ENCODE results near the gene PIM1.

Gene PIM1

DNA sequence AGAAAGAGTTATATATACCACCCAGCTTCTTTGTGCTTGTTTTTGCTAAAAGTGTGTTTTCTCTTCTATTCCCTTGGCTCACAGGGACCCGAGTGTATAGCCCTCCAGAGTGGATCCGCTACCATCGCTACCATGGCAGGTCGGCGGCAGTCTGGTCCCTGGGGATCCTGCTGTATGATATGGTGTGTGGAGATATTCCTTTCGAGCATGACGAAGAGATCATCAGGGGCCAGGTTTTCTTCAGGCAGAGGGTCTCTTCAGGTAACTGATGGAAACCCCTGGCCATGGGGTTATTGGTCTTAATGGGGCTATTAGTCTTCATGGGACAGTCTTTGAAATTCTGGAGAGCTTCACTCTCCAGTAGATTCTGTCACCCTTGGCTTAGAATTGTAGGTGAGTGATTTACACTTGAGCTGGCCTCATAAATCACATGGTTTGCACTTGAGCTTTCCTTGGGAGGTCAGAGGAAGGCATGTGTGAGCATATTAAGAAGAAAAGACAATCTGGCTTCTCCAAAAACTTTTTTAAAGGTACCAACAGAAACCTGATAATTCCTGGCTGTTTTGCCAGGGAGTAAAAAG is 3.0 kb downstream of the PIM1 start:
- Histone ChIP-seq H3K4me3 (ENCODE audit: low read length) (peak overlapping the region; percentile 100), H3K79me2 (ENCODE audit: low read length) (peaks cover 46% of the 10 kb centered on the region), H3K9me2 (replicated peaks; ENCODE audit: insufficient read depth, low read length) (no peaks in the 10 kb centered on the region), H3K9ac (ENCODE audit: low read length) (peak overlapping the region; percentile 99; the same call in 1 of the 2 replicates), H3K9me3 (replicated peaks; ENCODE audit: insufficient read depth, low read length) (no peaks in the 10 kb centered on the region), H3K4me2 (ENCODE audit: low read depth, low read length) (peak overlapping the region; percentile 82), H2AFZ (ENCODE audit: low read length) (no peak overlapping the region), H3K27ac (ENCODE audit: low read length) (peak overlapping the region; percentile 7; the same call in 1 of the 2 replicates), H3K36me3 (replicated peaks; ENCODE audit: insufficient read depth, low read length) (peaks cover 23% of the 10 kb centered on the region), H3K27me3 (replicated peaks; ENCODE audit: insufficient read depth, low read length) (no peaks in the 10 kb centered on the region), H4K20me1 (ENCODE audit: insufficient read depth, low read length) (peaks cover 25% of the 10 kb centered on the region), H3K4me1 (ENCODE audit: low read length) (peaks cover 43% of the 10 kb centered on the region), H3F3A (ENCODE audit: insufficient read depth, low read length) (peaks cover 65% of the 10 kb centered on the region)
- DNase-seq = no peak
- TF ChIP-seq EZH2phosphoT487 (IDR thresholded peaks at IDR 0.05; ENCODE audit: low read length) (no peak), EZH2 (optimal IDR thresholded peaks at IDR 0.05; ENCODE audit: low read depth, low read length) (no peak)
- TF ChIP-seq, protein P1, sequence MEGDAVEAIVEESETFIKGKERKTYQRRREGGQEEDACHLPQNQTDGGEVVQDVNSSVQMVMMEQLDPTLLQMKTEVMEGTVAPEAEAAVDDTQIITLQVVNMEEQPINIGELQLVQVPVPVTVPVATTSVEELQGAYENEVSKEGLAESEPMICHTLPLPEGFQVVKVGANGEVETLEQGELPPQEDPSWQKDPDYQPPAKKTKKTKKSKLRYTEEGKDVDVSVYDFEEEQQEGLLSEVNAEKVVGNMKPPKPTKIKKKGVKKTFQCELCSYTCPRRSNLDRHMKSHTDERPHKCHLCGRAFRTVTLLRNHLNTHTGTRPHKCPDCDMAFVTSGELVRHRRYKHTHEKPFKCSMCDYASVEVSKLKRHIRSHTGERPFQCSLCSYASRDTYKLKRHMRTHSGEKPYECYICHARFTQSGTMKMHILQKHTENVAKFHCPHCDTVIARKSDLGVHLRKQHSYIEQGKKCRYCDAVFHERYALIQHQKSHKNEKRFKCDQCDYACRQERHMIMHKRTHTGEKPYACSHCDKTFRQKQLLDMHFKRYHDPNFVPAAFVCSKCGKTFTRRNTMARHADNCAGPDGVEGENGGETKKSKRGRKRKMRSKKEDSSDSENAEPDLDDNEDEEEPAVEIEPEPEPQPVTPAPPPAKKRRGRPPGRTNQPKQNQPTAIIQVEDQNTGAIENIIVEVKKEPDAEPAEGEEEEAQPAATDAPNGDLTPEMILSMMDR (IDR thresholded peaks at IDR 0.05; ENCODE audit: low read length) = no peak

DNA sequence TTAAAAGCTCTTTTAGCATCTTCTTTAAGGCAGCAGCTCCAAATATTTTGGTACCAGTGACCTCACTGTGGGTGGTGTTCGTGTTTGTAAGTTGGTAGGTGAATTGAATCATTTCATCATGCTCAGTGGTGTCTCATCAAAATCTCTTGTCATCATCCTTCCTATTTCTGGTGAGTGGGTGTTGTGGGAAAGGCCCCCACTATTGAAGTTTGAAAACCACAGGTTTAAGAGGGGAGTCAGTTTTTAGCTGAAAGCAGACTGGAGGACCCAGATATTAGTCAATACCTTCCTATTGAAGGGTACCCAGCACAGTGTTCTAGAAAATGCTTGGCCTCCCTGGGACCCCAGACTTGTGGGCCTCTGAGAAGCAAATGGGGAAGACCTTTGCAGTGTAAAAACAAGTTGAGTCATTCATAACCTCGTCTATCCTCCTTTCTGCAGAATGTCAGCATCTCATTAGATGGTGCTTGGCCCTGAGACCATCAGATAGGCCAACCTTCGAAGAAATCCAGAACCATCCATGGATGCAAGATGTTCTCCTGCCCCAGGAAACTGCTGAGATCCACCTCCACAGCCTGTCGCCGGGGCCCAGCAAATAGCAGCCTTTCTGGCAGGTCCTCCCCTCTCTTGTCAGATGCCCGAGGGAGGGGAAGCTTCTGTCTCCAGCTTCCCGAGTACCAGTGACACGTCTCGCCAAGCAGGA is 3.7 kb downstream of the PIM1 start:
- peak overlapping the region; percentile 99; the same call in 1 of the 2 replicates for H3K9ac ChIP-seq (ENCODE audit: low read length)
- H3K27ac ChIP-seq (ENCODE audit: low read length) = peak overlapping the region; percentile 10; the same call in 1 of the 2 replicates
- H3K9me3 ChIP-seq (replicated peaks; ENCODE audit: insufficient read depth, low read length) = no peaks in the 10 kb centered on the region
- peak overlapping the region; percentile 100; the same call in 1 of the 2 replicates for H3K4me3 ChIP-seq (ENCODE audit: low read length)
- H3F3A ChIP-seq (ENCODE audit: insufficient read depth, low read length) = peaks cover 65% of the 10 kb centered on the region
- no peak overlapping the region for H2AFZ ChIP-seq (ENCODE audit: low read length)
- peaks cover 25% of the 10 kb centered on the region for H4K20me1 ChIP-seq (ENCODE audit: insufficient read depth, low read length)
- TF ChIP-seq EZH2phosphoT487 (IDR thresholded peaks at IDR 0.05; ENCODE audit: low read length) = no peak
- TF ChIP-seq, protein P1 (IDR thresholded peaks at IDR 0.05; ENCODE audit: low read length) = no peak
- no peak for TF ChIP-seq EZH2 (optimal IDR thresholded peaks at IDR 0.05; ENCODE audit: low read depth, low read length)
- peaks cover 23% of the 10 kb centered on the region for H3K36me3 ChIP-seq (replicated peaks; ENCODE audit: insufficient read depth, low read length)
- peaks cover 46% of the 10 kb centered on the region for H3K79me2 ChIP-seq (ENCODE audit: low read length)
- no peaks in the 10 kb centered on the region for H3K27me3 ChIP-seq (replicated peaks; ENCODE audit: insufficient read depth, low read length)
- no peak for DNase-seq
- H3K4me1 ChIP-seq (ENCODE audit: low read length) = peaks cover 39% of the 10 kb centered on the region
- H3K4me2 ChIP-seq (ENCODE audit: low read depth, low read length) = peak overlapping the region; percentile 82
- no peaks in the 10 kb centered on the region for H3K9me2 ChIP-seq (replicated peaks; ENCODE audit: insufficient read depth, low read length)

DNA sequence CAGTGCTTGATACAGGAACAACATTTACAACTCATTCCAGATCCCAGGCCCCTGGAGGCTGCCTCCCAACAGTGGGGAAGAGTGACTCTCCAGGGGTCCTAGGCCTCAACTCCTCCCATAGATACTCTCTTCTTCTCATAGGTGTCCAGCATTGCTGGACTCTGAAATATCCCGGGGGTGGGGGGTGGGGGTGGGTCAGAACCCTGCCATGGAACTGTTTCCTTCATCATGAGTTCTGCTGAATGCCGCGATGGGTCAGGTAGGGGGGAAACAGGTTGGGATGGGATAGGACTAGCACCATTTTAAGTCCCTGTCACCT is 4.2 kb downstream of the PIM1 start:
- H3K4me3 ChIP-seq (ENCODE audit: low read length) = peak overlapping the region; percentile 27; the same call in 1 of the 2 replicates
- H2AFZ ChIP-seq (ENCODE audit: low read length) = no peak overlapping the region
- no peak for TF ChIP-seq EZH2phosphoT487 (IDR thresholded peaks at IDR 0.05; ENCODE audit: low read length)
- no peak for TF ChIP-seq EZH2 (optimal IDR thresholded peaks at IDR 0.05; ENCODE audit: low read depth, low read length)
- TF ChIP-seq, protein P1 (IDR thresholded peaks at IDR 0.05; ENCODE audit: low read length) = no peak
- H3K4me2 ChIP-seq (ENCODE audit: low read depth, low read length) = peak overlapping the region; percentile 82
- H3K79me2 ChIP-seq (ENCODE audit: low read length) = peaks cover 46% of the 10 kb centered on the region
- peak overlapping the region; percentile 27; the same call in 1 of the 2 replicates for H3K27ac ChIP-seq (ENCODE audit: low read length)
- H3K9ac ChIP-seq (ENCODE audit: low read length) = peak overlapping the region; percentile 99; the same call in 1 of the 2 replicates
- peaks cover 25% of the 10 kb centered on the region for H4K20me1 ChIP-seq (ENCODE audit: insufficient read depth, low read length)
- H3K27me3 ChIP-seq (replicated peaks; ENCODE audit: insufficient read depth, low read length) = no peaks in the 10 kb centered on the region
- no peaks in the 10 kb centered on the region for H3K9me3 ChIP-seq (replicated peaks; ENCODE audit: insufficient read depth, low read length)
- peaks cover 35% of the 10 kb centered on the region for H3K4me1 ChIP-seq (ENCODE audit: low read length)
- H3F3A ChIP-seq (ENCODE audit: insufficient read depth, low read length) = peaks cover 65% of the 10 kb centered on the region
- H3K9me2 ChIP-seq (replicated peaks; ENCODE audit: insufficient read depth, low read length) = no peaks in the 10 kb centered on the region
- peaks cover 23% of the 10 kb centered on the region for H3K36me3 ChIP-seq (replicated peaks; ENCODE audit: insufficient read depth, low read length)
- DNase-seq = no peak

All from MM.1S (cell line).